GM19468 (cell line): Measurements from ENCODE around the gene MAP2.

Experiments
- ATAC-seq: cut with Tn5 transposase; IDR thresholded peaks from one replicate; pipeline ENCODE4 v1.9.1; 2021; ENCODE audit warnings: mild to moderate bottlenecking, moderate library complexity, moderate number of reproducible peaks; ENCODE audit not compliant: unreplicated experiment; ENCODE audit errors: extremely low read depth

The MAP2 gene

DNA sequence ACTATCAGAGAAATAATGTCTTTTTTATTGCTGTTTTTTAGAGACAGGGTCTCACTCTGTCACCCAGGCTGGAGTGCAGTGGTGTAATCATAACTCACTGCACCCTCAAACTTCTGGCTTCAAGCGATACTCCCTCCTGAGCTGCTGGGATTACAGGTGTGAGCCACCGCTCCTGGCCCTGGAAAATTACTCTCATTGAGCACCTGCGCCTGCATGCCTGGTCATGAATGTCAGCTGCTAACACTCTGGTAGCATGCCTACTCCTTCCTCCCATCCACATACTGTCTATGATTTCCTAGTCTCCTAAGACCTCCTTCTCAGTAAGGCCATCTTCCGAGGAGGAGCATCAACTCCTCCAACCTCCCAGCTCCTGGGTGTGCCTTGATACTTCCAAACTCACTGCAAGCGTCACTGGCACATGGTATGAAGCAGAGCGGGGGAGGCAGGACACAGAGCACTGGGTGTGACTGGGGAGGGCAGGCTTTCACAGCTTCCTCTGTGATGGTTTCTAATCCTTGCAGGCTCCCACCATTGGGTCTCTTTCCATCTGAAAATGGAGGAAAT, 1.6 kb upstream of the MAP2 start:
- no peak for ATAC-seq

DNA sequence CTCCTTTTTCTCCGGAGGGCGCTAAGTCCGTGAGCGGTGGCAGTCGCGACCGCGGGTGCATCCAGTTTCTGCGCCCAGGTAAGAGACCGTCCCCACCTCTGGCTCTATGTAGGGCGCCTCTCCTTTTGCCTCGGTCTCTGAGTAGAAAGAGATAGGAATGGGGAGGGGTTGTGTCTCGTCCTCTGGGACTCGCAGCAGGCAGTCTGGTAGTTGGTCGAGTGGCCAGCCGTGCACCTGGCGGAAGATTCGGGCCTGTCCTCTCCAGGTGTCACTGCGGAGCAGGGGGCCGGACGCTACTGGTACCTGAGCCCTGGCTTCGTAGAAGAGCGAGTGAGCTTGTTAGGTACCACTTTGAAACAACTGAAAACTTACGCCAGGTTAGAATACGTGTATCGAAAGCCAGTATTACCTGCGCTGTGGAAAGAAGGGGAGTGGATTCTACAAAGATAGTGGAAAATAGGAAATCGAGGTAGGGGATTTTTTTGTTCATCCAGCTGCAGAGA, 403 bp downstream of the MAP2 start:
- no peak for ATAC-seq

DNA sequence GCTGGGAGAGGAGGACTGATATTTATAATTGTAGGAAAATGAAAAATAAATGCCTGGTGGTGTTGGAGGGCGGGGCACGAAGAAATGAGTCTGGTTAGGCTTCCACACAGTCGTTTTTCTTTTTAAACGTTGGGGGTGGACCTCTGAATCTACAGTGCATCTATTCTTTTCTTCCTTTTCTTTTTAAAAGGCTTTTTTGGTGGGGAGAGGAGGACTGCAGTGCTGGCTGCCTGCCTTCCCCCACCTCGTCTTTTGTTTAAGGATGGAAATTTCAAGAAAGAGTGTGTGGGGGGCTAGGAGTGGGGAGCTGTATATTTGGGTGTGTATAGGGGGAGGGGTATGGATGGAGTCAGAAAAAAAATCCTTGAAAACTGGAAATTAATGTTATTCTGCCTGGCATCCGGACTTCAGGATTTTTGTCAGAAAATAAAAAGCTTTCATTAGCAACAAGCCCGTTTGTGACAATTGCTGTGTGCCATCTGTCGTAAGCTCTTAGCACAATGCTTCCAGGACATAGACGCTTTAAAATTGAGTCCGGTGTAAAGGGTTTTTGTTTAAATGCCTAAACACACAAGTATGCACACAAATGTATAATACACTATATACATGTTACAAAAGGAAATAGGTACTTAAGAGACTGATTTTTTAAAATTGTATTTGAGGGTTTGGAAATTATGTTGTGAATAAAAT, 1.1 kb downstream of the MAP2 start:
- ATAC-seq: no peak

- ATAC-seq: peak; percentile 45
Measured at GRCh38 chr2:209425471-209426071, 1.7 kb downstream of the MAP2 start.

DNA sequence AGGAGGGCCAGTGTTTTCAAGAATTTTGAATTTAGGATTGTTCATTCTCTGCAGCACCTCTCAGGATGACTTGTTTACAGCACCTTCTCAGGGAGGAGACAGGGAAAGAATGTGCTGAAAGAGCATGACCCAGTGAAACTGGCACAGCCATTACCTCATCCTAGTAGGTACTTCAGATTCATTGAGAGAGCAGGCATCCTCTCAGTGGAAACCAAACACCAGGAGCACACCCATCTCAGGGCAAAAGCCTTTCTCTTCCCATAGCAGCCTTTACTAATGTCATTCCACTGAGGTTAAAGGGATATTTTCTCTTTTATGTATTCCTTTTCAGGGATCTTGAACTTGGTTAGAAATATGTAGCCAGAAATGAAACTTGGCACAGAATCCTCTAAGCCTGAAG, 2.6 kb downstream of the MAP2 start:
- ATAC-seq: no peak

DNA sequence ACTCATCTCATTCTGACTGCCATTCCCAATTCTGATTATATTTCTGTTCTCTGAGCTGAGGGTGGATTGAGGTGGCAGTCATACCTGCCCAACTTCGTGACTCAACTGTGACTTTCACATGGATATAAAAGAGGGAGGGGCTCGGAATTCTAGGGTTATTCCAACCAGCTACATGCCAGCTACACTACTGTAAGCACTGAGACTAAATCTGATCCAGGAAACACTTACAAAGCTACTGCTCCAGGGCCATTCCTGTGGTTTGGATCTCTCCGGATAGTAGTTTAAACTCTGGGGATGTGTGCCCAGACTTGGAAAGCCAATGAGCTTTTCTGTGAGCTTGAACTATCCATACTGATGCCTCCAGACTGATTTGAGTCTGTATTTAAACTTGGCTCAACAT, 7.9 kb downstream of the MAP2 start:
- ATAC-seq: no peak

GRCh38 chr2:209441541-209441940, 17.7 kb downstream of the MAP2 start:
- no peak for ATAC-seq

DNA sequence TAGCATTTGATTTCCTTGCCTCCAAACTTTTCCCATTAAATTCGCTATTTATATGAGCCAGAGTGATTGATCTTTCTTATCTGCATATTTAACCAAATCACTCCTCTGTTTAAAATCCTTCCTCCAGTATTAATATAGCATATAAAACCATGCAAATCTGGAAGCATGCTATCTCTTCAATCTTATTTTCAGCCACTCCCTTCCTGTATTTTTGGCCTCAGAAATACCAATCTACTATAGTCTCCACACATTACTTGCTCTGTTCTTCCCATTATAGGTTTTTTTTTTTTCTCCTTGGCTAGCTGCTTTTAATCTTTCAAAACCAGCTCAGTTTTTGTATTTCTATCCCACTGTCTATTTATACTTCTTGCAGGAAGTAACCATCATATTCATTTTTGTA, 19.1 kb downstream of the MAP2 start:
- no peak for ATAC-seq

GRCh38 chr2:209445485-209445884, 21.6 kb downstream of the MAP2 start:
- ATAC-seq: no peak

- ATAC-seq: no peak
Measured at GRCh38 chr2:209451209-209451834, 27.5 kb downstream of the MAP2 start.

DNA sequence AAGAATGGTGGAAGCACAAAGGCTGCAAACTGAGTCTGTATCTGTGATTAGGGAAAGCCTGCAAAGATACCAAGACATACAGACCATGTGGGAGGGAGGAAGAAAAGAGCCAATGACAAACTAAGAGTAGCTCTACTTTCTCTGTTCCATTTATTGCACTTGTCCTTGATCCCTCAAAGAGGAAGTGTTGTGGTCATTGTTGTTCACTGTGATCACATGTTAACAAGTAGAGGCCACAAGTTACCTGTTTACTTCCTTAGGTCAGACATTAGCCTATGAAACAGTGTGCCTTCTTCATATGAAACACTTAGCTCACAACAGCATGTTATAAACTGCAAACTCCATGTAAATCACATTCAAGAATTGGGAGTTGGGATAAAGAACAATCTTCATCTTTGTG, 32.6 kb downstream of the MAP2 start:
- ATAC-seq: no peak

GRCh38 chr2:209458008-209458979, 34.4 kb downstream of the MAP2 start:
- ATAC-seq: no peak

DNA sequence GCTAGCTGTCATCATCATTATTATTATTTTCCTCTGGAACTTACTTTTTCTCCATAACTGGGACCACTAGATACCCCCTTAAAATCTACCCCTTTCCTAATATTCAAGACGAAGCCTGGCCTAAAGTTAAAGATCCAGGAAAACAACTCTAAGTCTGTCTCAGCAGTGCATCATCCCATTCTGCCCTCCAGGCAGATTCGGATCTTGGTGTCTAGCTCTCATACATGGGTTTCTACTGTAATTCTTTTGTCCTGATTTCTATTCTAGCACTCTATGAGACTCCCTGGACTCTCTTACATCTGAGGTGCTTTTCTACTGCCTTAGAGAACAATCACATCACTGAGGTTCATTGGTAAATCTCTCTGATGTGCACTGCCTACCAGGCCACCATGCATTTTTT, 35.5 kb downstream of the MAP2 start:
- ATAC-seq: no peak

- no peak for ATAC-seq
Measured at GRCh38 chr2:209460151-209460761, 36.4 kb downstream of the MAP2 start.

DNA sequence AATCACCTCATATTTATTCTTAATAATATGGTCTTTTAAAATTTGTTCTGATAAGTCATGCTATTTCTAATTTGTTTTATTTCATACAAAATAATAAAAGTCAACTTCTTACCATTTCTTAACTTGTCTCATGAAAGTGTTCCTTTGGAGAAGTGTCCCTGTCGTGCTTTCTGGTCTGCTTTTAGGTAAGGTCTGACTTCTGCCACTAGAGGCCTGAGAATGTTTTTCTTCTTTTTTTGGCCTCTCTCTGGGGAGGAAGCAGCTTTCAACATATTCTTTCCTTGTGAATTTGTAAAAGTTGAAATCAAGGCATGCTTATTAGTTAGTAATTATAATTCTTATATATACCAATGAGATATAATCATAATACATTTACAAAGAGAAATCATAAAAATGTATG, 39.4 kb downstream of the MAP2 start:
- no peak for ATAC-seq

- no peak for ATAC-seq
Measured at GRCh38 chr2:209463835-209464234, 40.0 kb downstream of the MAP2 start.

- ATAC-seq: no peak
Measured at GRCh38 chr2:209468846-209469245, 45.0 kb downstream of the MAP2 start.

GRCh38 chr2:209469481-209469880, 45.6 kb downstream of the MAP2 start:
- ATAC-seq: no peak

DNA sequence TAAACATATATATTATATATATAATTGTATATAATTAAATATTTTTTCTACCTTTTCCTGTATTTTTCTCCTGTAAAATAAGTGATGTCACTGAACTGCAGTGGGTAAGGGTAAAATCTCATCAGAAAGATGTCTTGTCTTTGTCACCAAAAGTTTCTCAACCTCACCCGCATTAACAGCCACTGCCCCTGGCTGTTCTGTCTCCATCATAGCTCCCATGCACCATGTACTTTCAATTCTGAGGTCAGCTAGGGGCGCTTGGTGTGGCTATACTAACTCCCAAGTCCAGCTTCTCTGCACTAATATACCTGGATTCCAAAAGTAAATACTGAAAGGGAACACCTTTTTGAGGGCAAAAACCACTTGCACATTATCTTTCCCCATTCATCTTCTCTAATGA, 46.6 kb downstream of the MAP2 start:
- ATAC-seq: no peak

DNA sequence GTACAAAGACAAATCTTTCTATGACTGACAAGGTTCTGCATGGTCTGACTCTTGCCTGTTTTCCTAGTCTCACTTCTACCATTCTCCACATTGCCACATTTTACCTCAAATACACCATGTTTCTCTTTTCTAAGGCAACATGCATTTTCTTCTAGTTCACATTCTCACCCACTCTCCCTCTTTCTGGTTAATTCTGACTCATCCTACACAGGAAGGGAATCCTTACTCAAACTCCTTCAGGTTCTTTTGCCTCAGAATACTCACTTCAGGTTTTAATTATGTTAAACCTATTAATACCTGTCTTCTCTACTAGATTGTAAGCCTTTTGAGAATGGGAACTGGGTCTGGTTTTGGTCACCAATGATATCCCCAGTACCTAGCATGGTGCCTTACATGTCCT, 47.2 kb downstream of the MAP2 start:
- ATAC-seq: no peak
